SK-N-SH (cell line): Measurements from ENCODE around the gene TMEM259.

ENCODE experiments used
- TF ChIP-seq, protein P1 (sequence below): fragments of 200-600 bp; sonication (generic); IDR thresholded peaks from 2 replicates; pipeline ENCODE4 v1.6.1; 2017; ENCODE audit warnings: antibody characterized with exemption, mild to moderate bottlenecking, moderate library complexity
- TF ChIP-seq, protein P2 (sequence below): IDR thresholded peaks from 2 replicates; pipeline ENCODE4 v1.6.1; 2012; ENCODE audit warnings: mild to moderate bottlenecking, low read depth, low read length, moderate library complexity

DNA sequence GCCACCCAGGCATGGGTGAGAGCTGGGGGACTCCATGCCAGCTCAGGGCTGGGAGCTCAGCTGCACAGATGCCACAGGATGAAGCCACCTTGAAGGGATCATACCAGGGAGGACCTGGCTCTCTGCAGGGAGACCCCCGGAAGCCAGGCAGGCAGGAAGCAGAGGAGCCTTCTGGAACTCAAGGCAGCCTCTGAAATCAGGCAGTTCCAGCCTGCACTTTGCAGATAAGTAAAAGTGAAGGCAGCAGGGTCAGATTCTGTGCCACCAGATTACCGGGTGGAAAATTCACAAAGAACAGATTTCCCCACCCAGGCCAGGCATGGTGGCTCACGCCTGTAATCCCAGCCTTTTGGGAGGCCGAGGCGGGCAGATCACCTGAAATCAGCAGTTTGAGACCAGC lies 2.5 kb downstream of the TMEM259 start:
- TF ChIP-seq, protein P1, sequence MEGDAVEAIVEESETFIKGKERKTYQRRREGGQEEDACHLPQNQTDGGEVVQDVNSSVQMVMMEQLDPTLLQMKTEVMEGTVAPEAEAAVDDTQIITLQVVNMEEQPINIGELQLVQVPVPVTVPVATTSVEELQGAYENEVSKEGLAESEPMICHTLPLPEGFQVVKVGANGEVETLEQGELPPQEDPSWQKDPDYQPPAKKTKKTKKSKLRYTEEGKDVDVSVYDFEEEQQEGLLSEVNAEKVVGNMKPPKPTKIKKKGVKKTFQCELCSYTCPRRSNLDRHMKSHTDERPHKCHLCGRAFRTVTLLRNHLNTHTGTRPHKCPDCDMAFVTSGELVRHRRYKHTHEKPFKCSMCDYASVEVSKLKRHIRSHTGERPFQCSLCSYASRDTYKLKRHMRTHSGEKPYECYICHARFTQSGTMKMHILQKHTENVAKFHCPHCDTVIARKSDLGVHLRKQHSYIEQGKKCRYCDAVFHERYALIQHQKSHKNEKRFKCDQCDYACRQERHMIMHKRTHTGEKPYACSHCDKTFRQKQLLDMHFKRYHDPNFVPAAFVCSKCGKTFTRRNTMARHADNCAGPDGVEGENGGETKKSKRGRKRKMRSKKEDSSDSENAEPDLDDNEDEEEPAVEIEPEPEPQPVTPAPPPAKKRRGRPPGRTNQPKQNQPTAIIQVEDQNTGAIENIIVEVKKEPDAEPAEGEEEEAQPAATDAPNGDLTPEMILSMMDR: no peak
- TF ChIP-seq, protein P2, sequence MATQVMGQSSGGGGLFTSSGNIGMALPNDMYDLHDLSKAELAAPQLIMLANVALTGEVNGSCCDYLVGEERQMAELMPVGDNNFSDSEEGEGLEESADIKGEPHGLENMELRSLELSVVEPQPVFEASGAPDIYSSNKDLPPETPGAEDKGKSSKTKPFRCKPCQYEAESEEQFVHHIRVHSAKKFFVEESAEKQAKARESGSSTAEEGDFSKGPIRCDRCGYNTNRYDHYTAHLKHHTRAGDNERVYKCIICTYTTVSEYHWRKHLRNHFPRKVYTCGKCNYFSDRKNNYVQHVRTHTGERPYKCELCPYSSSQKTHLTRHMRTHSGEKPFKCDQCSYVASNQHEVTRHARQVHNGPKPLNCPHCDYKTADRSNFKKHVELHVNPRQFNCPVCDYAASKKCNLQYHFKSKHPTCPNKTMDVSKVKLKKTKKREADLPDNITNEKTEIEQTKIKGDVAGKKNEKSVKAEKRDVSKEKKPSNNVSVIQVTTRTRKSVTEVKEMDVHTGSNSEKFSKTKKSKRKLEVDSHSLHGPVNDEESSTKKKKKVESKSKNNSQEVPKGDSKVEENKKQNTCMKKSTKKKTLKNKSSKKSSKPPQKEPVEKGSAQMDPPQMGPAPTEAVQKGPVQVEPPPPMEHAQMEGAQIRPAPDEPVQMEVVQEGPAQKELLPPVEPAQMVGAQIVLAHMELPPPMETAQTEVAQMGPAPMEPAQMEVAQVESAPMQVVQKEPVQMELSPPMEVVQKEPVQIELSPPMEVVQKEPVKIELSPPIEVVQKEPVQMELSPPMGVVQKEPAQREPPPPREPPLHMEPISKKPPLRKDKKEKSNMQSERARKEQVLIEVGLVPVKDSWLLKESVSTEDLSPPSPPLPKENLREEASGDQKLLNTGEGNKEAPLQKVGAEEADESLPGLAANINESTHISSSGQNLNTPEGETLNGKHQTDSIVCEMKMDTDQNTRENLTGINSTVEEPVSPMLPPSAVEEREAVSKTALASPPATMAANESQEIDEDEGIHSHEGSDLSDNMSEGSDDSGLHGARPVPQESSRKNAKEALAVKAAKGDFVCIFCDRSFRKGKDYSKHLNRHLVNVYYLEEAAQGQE: no peak
